Measurements from ENCODE around the gene RNF111. TPM values are rescaled to one million over a fixed set of nuclear protein-coding genes. Genes with fewer than 3 reads are reported as not detected.

The RNF111 gene
- total RNA-seq, 1 experiment from 2014 or later: 22.4 TPM

DNA sequence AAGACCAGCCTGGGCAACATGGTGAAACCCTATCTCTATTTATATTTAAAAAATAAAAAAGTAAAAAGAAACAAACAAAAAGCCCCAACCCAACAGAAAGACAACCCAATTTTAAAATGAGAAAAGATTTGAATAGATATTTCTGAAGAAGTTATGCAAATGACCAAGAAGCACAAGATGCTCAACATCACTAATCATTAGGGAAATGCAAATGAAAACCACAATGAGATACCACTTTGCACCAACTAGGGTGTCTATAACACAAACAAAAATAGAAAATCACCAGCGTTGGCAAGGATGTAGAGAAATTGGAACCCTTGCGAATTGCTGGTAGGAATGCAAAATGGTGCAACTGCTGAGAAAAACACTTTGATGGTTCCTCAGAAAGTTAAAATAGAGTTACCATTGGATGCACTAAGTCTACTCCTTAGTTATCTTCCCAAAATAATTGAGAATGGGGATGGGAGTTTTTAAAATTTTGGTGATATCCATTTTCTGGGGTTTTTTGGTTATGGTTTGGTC, 71.7 kb downstream of the RNF111 start (continued):
- TF ChIP-seq, protein P1, sequence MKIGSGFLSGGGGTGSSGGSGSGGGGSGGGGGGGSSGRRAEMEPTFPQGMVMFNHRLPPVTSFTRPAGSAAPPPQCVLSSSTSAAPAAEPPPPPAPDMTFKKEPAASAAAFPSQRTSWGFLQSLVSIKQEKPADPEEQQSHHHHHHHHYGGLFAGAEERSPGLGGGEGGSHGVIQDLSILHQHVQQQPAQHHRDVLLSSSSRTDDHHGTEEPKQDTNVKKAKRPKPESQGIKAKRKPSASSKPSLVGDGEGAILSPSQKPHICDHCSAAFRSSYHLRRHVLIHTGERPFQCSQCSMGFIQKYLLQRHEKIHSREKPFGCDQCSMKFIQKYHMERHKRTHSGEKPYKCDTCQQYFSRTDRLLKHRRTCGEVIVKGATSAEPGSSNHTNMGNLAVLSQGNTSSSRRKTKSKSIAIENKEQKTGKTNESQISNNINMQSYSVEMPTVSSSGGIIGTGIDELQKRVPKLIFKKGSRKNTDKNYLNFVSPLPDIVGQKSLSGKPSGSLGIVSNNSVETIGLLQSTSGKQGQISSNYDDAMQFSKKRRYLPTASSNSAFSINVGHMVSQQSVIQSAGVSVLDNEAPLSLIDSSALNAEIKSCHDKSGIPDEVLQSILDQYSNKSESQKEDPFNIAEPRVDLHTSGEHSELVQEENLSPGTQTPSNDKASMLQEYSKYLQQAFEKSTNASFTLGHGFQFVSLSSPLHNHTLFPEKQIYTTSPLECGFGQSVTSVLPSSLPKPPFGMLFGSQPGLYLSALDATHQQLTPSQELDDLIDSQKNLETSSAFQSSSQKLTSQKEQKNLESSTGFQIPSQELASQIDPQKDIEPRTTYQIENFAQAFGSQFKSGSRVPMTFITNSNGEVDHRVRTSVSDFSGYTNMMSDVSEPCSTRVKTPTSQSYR (CRISPR knock-in tag; IDR thresholded peaks at IDR 0.05): no peak

DNA sequence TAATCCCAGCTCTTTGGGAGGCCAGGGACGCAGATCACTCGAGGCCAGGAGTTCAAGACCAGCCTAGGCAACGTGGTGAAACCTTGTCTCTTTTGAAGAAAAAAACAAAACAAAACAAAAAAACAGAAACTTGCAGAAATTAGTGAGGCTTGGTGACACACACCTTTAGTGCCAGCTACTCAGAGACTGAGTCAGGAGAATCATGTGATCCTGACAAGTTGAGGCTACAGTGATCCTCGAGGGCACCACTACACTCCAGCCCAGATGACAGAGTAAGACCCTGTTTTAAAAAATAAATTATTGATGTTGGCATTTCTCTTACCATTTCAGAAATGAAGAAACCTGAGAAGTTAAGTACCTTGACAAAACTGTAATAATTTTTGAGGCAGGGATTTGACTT, 72.9 kb downstream of the RNF111 start:
- Mint-ChIP-seq H3K4me1 (0 out of 2 replicates have a peak, but pooled peaks cover 2% of the 10 kb centered on the region), H3K36me3 (peaks cover 30% of the 10 kb centered on the region), H3K27me3 (ENCODE audit: low read depth) (no peaks in the 10 kb centered on the region), H3K9me3 (no peaks in the 10 kb centered on the region), H3K27ac (no peak overlapping the region), H3K4me3 (no peak overlapping the region)
- POLR2A ChIA-PET: no interaction called here
- ATAC-seq: no peak
- CTCF ChIA-PET: interaction anchor here (1.0 kb wide), 1 partner anchor 9 kb away, joined by 4 read pairs; no protein-coding TSS in a partner anchor
- TF ChIP-seq, protein P2, sequence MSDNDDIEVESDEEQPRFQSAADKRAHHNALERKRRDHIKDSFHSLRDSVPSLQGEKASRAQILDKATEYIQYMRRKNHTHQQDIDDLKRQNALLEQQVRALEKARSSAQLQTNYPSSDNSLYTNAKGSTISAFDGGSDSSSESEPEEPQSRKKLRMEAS (CRISPR knock-in tag; IDR thresholded peaks at IDR 0.05): no peak
- TF ChIP-seq ELF4 (CRISPR knock-in tag; IDR thresholded peaks at IDR 0.05; ENCODE audit: low read depth) (no peak), NR1H2 (CRISPR knock-in tag; IDR thresholded peaks at IDR 0.05) (no peak), SOX15 (CRISPR knock-in tag; IDR thresholded peaks at IDR 0.05) (no peak), MXD4 (CRISPR knock-in tag; IDR thresholded peaks at IDR 0.05; ENCODE audit: borderline replicate concordance) (no peak), FOXP1 (CRISPR knock-in tag; IDR thresholded peaks at IDR 0.05; ENCODE audit: borderline replicate concordance) (no peak), TP53 (CRISPR knock-in tag; IDR thresholded peaks at IDR 0.05) (no peak)
- TF ChIP-seq, protein P3, sequence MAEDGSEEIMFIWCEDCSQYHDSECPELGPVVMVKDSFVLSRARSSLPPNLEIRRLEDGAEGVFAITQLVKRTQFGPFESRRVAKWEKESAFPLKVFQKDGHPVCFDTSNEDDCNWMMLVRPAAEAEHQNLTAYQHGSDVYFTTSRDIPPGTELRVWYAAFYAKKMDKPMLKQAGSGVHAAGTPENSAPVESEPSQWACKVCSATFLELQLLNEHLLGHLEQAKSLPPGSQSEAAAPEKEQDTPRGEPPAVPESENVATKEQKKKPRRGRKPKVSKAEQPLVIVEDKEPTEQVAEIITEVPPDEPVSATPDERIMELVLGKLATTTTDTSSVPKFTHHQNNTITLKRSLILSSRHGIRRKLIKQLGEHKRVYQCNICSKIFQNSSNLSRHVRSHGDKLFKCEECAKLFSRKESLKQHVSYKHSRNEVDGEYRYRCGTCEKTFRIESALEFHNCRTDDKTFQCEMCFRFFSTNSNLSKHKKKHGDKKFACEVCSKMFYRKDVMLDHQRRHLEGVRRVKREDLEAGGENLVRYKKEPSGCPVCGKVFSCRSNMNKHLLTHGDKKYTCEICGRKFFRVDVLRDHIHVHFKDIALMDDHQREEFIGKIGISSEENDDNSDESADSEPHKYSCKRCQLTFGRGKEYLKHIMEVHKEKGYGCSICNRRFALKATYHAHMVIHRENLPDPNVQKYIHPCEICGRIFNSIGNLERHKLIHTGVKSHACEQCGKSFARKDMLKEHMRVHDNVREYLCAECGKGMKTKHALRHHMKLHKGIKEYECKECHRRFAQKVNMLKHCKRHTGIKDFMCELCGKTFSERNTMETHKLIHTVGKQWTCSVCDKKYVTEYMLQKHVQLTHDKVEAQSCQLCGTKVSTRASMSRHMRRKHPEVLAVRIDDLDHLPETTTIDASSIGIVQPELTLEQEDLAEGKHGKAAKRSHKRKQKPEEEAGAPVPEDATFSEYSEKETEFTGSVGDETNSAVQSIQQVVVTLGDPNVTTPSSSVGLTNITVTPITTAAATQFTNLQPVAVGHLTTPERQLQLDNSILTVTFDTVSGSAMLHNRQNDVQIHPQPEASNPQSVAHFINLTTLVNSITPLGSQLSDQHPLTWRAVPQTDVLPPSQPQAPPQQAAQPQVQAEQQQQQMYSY (CRISPR knock-in tag; IDR thresholded peaks at IDR 0.05): no peak
- TF ChIP-seq, protein P4, sequence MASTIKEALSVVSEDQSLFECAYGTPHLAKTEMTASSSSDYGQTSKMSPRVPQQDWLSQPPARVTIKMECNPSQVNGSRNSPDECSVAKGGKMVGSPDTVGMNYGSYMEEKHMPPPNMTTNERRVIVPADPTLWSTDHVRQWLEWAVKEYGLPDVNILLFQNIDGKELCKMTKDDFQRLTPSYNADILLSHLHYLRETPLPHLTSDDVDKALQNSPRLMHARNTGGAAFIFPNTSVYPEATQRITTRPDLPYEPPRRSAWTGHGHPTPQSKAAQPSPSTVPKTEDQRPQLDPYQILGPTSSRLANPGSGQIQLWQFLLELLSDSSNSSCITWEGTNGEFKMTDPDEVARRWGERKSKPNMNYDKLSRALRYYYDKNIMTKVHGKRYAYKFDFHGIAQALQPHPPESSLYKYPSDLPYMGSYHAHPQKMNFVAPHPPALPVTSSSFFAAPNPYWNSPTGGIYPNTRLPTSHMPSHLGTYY (CRISPR knock-in tag; IDR thresholded peaks at IDR 0.05): no peak
- TF ChIP-seq, protein P5, sequence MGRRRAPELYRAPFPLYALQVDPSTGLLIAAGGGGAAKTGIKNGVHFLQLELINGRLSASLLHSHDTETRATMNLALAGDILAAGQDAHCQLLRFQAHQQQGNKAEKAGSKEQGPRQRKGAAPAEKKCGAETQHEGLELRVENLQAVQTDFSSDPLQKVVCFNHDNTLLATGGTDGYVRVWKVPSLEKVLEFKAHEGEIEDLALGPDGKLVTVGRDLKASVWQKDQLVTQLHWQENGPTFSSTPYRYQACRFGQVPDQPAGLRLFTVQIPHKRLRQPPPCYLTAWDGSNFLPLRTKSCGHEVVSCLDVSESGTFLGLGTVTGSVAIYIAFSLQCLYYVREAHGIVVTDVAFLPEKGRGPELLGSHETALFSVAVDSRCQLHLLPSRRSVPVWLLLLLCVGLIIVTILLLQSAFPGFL (CRISPR knock-in tag; IDR thresholded peaks at IDR 0.05; ENCODE audit: borderline replicate concordance): no peak
- TF ChIP-seq, protein P6, sequence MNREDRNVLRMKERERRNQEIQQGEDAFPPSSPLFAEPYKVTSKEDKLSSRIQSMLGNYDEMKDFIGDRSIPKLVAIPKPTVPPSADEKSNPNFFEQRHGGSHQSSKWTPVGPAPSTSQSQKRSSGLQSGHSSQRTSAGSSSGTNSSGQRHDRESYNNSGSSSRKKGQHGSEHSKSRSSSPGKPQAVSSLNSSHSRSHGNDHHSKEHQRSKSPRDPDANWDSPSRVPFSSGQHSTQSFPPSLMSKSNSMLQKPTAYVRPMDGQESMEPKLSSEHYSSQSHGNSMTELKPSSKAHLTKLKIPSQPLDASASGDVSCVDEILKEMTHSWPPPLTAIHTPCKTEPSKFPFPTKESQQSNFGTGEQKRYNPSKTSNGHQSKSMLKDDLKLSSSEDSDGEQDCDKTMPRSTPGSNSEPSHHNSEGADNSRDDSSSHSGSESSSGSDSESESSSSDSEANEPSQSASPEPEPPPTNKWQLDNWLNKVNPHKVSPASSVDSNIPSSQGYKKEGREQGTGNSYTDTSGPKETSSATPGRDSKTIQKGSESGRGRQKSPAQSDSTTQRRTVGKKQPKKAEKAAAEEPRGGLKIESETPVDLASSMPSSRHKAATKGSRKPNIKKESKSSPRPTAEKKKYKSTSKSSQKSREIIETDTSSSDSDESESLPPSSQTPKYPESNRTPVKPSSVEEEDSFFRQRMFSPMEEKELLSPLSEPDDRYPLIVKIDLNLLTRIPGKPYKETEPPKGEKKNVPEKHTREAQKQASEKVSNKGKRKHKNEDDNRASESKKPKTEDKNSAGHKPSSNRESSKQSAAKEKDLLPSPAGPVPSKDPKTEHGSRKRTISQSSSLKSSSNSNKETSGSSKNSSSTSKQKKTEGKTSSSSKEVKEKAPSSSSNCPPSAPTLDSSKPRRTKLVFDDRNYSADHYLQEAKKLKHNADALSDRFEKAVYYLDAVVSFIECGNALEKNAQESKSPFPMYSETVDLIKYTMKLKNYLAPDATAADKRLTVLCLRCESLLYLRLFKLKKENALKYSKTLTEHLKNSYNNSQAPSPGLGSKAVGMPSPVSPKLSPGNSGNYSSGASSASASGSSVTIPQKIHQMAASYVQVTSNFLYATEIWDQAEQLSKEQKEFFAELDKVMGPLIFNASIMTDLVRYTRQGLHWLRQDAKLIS (CRISPR knock-in tag; IDR thresholded peaks at IDR 0.05; ENCODE audit: borderline replicate concordance): no peak
- no peak for DNase-seq (ENCODE audit: low spot score)

All from WTC11 (cell line).